Testis (tissue), 3 donors: Measurements from ENCODE around the gene SLC22A12. TPM values are rescaled to one million over a fixed set of nuclear protein-coding genes. Genes with fewer than 3 reads are reported as not detected.

Source experiments
- DNase-seq: peaks from one replicate; pipeline ENCODE4 v3.0.0-alpha.2; 2019
- H3K27ac ChIP-seq, 2 donors: fragments of 200-600 bp; sonication (generic); one replicate each; pipeline ENCODE4 v1.5.1; 2019
- H3K27me3 ChIP-seq: fragments of 200-600 bp; sonication (generic); one replicate; pipeline ENCODE4 v1.5.1; 2019
- H3K36me3 ChIP-seq: fragments of 200-600 bp; sonication (generic); one replicate; pipeline ENCODE4 v1.5.1; 2017; ENCODE audit warnings: low read depth; ENCODE audit errors: missing control alignments
- H3K4me1 ChIP-seq: fragments of 200-600 bp; sonication (generic); one replicate; pipeline ENCODE4 v1.5.1; 2019
- H3K4me3 ChIP-seq, 2 donors: fragments of 200-600 bp; sonication (generic); one replicate each; pipeline ENCODE4 v1.5.1; 2017 to 2019
- H3K9me3 ChIP-seq: fragments of 200-600 bp; sonication (generic); one replicate; pipeline ENCODE4 v1.5.1; 2017
- POLR2A ChIP-seq: fragments of 450-650 bp; IDR thresholded peaks from one replicate; pipeline ENCODE4 v1.6.1; 2017; ENCODE audit warnings: antibody characterized with exemption, mild to moderate bottlenecking, moderate library complexity
- WGBS, 2 donors: methylation state at CpG; one replicate each; pipeline ENCODE4 v1.1.5; 2018; 5-methylcytosine and 5-hydroxymethylcytosine counted together
- intact Hi-C: fragments of 100-400 bp; cut with DNase I; formaldehyde crosslinking; loops from one replicate; pipeline ENCODE4 v1.15.1; 2023; ENCODE audit warnings: low total_unique reads
- polyA plus RNA-seq: library from polyadenylated mRNA; stranded (reverse); fragments of 350-450 nt; fragmentation: Illumina TruSeq; extraction: RNeasy Lipid Tissue Mini Kit (QIAGEN cat#74804); gene quantifications from one replicate; pipeline ENCODE4 v1.2.3, GENCODE V29; 2014; ENCODE audit warnings: low read depth, low replicate concordance; ENCODE audit not compliant: insufficient read depth
- total RNA-seq, 2 donors: library from RNA; depleted of rRNA; stranded (reverse); fragments of >200 nt; gene quantifications; one replicate each; pipeline ENCODE4 v1.2.3, GENCODE V29; 2016
- TF ChIP-seq, protein P1 (sequence below), 3 experiments: fragments of 450-650 bp in 2 of 3; fragments of 200-600 bp in 1 of 3; sonication (generic) in 1 of 3; IDR thresholded peaks; one replicate each; pipeline ENCODE4 v1.5.1; 2016 to 2019; ENCODE audit warnings: antibody characterized with exemption in 3 of 3, mild to moderate bottlenecking in 2 of 3, moderate library complexity in 1 of 3

SLC22A12 gene
- total and polyA plus RNA-seq, 3 donors from 2014 or later, result not detected

DNA sequence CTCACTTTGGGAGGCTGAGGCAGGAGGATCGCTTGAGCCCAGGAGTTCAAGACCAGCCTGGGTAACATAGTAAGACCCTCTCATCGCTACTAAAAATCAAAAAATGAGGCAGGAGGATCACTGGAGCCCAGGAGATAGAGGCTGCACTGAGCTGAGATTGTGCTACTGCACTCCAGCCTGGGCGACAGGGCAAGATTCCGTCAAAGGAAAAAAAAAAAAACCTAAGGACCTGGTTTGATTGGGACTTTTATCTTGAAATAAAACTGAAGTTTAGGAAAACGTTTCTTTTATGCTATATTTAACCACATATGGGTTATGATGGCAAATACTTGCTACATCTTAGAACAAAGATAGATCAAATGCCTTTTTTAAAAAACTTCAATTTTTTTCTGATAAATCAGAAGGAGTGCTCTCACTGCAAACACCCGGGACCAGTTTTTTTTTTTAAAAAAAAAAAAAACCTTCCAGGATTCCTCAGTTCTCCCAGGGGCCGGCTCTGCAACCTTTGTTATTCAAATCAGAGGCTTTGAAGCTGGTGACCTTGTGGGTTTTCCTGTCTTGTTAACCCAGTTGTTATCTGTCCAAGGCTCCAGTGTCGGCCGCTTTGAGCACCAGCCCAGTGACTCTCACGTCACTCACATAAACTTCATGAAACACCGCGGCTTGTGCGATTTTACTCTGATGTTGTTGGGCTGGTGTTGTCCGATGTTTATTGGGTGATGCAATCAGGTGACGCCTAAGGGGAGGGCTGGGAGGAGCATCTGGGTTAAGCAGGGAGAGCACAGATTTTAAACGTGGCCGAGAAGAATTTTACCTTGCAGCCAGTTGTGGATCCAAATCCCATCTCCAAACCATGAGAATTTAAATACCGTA, 24.7 kb upstream of the SLC22A12 start:
- Histone ChIP-seq H3K36me3 (no peaks in the 10 kb centered on the region), H3K4me3 (no peak overlapping the region), H3K4me1 (peaks cover 24% of the 10 kb centered on the region), H3K27me3 (no peaks in the 10 kb centered on the region), H3K27ac (peak overlapping the region; percentile 61 to 65), H3K9me3 (no peaks in the 10 kb centered on the region)
- 39 to 41% methylated on average over 18 of the region's 18 CpGs for WGBS, 2 donors
- peak; percentile 90 for DNase-seq
- TF ChIP-seq, protein P1, sequence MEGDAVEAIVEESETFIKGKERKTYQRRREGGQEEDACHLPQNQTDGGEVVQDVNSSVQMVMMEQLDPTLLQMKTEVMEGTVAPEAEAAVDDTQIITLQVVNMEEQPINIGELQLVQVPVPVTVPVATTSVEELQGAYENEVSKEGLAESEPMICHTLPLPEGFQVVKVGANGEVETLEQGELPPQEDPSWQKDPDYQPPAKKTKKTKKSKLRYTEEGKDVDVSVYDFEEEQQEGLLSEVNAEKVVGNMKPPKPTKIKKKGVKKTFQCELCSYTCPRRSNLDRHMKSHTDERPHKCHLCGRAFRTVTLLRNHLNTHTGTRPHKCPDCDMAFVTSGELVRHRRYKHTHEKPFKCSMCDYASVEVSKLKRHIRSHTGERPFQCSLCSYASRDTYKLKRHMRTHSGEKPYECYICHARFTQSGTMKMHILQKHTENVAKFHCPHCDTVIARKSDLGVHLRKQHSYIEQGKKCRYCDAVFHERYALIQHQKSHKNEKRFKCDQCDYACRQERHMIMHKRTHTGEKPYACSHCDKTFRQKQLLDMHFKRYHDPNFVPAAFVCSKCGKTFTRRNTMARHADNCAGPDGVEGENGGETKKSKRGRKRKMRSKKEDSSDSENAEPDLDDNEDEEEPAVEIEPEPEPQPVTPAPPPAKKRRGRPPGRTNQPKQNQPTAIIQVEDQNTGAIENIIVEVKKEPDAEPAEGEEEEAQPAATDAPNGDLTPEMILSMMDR (IDR thresholded peaks at IDR 0.05), result no peak
- TF ChIP-seq POLR2A, result no peak
- intact Hi-C loops, result no loop called here

DNA sequence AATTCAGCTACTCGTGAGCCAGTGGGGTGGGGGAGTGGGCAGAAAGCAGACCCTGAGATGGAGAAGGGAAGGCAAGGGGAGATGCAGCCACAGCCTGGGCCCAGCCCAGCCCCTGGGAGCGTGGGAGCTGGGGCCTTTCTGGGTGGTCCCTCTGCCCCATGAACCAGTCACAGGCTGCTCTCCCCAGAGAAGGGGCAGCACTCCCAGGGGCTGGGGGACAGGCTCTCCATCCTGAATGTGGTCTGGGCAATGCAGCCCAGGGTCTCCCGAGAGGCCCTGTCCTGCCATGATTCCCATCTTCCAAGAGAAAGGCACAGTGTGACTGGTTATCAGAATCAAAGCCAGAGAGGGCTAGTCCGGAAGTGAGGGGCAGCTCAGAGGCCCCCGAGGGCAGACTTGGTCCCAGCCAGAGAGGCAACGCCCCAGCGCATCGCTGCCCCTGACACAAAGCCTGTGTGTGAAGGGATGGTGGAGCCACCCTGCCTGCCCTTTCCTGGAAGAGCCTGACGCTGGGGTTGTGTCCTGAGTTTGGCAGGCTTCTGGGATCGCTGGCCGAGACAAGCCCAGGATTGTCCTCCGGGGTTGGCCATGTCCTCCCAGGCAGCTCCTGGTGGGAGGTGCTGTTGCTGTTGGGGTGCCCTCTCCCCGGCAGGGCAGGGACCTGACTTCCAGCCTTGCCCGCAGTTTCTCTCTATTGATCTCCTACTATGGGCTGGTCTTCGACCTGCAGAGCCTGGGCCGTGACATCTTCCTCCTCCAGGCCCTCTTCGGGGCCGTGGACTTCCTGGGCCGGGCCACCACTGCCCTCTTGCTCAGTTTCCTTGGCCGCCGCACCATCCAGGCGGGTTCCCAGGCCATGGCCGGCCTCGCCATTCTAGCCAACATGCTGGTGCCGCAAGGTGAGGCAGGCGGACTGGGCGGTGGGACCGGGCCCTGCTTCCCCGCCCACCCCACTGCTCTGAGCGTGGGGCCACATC, 23.8 kb upstream of the SLC22A12 start:
- WGBS, 2 donors, result 64 to 68% methylated on average over 11 to 30 of the region's 30 CpGs
- Histone ChIP-seq H3K27me3 (no peaks in the 10 kb centered on the region), H3K4me3 (peak overlapping the region in 1 of 2 donors; percentile 29), H3K4me1 (peaks cover 24% of the 10 kb centered on the region), H3K27ac (peak overlapping the region; percentile 61 to 65), H3K9me3 (no peaks in the 10 kb centered on the region), H3K36me3 (no peaks in the 10 kb centered on the region)
- no peak for DNase-seq
- no peak for TF ChIP-seq POLR2A
- TF ChIP-seq, protein P1 (IDR thresholded peaks at IDR 0.05), result no peak
- intact Hi-C loops, result no loop called here

DNA sequence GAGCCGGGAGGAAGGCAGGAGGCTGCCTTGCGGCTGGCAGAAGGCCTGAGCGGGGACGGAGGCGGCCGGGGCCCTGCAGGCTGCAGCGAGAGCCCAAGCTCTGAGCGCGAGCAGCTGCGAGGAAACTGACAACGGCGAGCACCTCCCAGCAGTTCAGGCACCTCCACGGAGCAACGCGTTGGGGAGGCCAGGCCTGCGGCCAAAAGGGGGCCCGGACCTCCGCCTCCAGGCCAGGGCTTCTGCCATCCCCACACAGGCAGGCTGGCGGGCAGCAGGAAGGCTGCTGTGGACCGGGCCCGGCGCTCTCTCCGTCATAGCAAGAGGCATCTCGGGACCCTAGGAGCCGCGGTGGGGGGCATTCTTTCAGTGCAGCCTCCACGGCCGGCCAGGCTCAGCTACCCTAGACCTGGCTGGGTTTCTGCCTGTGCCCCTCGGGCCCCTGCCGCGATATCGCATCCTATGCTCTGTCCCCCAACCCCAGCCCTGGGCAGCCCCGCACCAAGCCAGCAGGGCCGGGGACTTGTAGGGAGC, 22.9 kb upstream of the SLC22A12 start:
- peak overlapping the region in 1 of 2 donors; percentile 29 for H3K4me3 ChIP-seq
- no peak for DNase-seq
- peaks cover 24% of the 10 kb centered on the region for H3K4me1 ChIP-seq
- no peaks in the 10 kb centered on the region for H3K36me3 ChIP-seq
- no peaks in the 10 kb centered on the region for H3K9me3 ChIP-seq
- no peaks in the 10 kb centered on the region for H3K27me3 ChIP-seq
- intact Hi-C loops, result no loop called here
- WGBS, 2 donors, result 68 to 84% methylated on average over 7 to 34 of the region's 34 CpGs
- H3K27ac ChIP-seq, result no peak overlapping the region
- TF ChIP-seq, protein P1 (IDR thresholded peaks at IDR 0.05), result no peak
- TF ChIP-seq POLR2A, result no peak

DNA sequence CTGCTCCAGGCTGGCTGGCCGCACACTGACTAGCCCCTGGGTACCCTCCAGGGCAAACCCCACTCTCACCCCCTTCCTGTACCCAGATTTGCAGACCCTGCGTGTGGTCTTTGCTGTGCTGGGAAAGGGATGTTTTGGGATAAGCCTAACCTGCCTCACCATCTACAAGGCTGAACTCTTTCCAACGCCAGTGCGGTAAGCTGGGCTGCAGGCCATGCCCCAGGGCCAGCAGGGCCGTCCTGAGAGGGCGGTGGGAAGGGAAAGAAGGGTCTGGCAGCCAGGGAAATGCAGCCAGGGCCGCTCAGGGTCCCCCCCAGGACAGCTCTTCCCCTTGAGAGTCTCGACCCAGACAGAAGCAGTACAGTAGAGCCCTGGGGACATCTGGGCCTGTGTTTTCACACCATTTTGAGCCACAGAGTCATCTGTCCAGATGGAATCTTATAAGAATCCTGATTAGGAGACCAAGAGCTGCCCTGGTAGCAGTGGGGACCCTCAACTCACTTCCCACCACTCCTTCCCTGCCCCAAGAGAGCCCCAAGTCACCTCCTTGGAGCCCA, 22.4 kb upstream of the SLC22A12 start:
- DNase-seq, result no peak
- no peaks in the 10 kb centered on the region for H3K27me3 ChIP-seq
- H3K36me3 ChIP-seq, result no peaks in the 10 kb centered on the region
- TF ChIP-seq, protein P1 (IDR thresholded peaks at IDR 0.05), result no peak
- no peak for TF ChIP-seq POLR2A
- peak overlapping the region in 1 of 2 donors; percentile 29 for H3K4me3 ChIP-seq
- no peaks in the 10 kb centered on the region for H3K9me3 ChIP-seq
- WGBS, 2 donors, result 72 to 80% methylated on average over 5 to 8 of the region's 8 CpGs
- H3K27ac ChIP-seq, result no peak overlapping the region
- peaks cover 24% of the 10 kb centered on the region for H3K4me1 ChIP-seq
- intact Hi-C loops, result no loop called here
